Activated CD4-positive, alpha-beta memory T cell treated with anti-CD3 and anti-CD28 coated beads, Interleukin-2, amount 10 ng/mL, durations not matched to agents 7 days and 5 days (primary cell): ENCODE results near the gene SNX19. TPM values are rescaled to one million over a fixed set of nuclear protein-coding genes. Genes with fewer than 3 reads are reported as not detected.
A peak's percentile ranks its signal among the peaks of the same experiment; 100 is the strongest.
"Not testable (repeated sequence)": the region's sequence is repeated elsewhere in the genome, so short reads cannot be mapped to it uniquely, and the experiment has no call there.

Source experiments
- CTCF ChIA-PET: fragments of 350-600 bp; sonication (Branson Sonifier 250); formaldehyde crosslinking; loops from one replicate; lab custom pipeline; 2021; ENCODE audit warnings: antibody characterized with exemption, inconsistent platforms; lab: Charles Lee
- POLR2A ChIA-PET: fragments of 350-600 bp; sonication (Branson Sonifier 250); formaldehyde crosslinking; loops from one replicate; lab custom pipeline; 2021; ENCODE audit warnings: antibody characterized with exemption; lab: Charles Lee
- DNase-seq: peaks from one replicate; pipeline ENCODE4 v3.0.0-alpha.2; 2020
- H3K27ac Mint-ChIP-seq: one replicate; pipeline ENCODE4 v1.8.0; 2021; ENCODE audit warnings: mild to moderate bottlenecking, mixed read lengths
- H3K27me3 Mint-ChIP-seq: one replicate; pipeline ENCODE4 v1.8.0; 2021; ENCODE audit warnings: mixed read lengths
- H3K36me3 Mint-ChIP-seq: one replicate; pipeline ENCODE4 v1.8.0; 2021; ENCODE audit warnings: low read depth, mixed read lengths
- H3K4me1 Mint-ChIP-seq: one replicate; pipeline ENCODE4 v1.8.0; 2021; ENCODE audit warnings: mixed read lengths
- H3K4me3 Mint-ChIP-seq: one replicate; pipeline ENCODE4 v1.8.0; 2021; ENCODE audit warnings: mild to moderate bottlenecking, mixed read lengths
- H3K9me3 Mint-ChIP-seq: one replicate; pipeline ENCODE4 v1.8.0; 2021; ENCODE audit warnings: mixed read lengths
- total RNA-seq, 2 experiments: library from RNA; stranded (reverse); gene quantifications; one replicate each; pipeline ENCODE4 v1.2.3, GENCODE V29; 2021

Gene SNX19
- 10 to 100 TPM; 38.0 to 41.8 TPM for total RNA-seq

- POLR2A ChIA-PET: interaction anchor here (0.6 to 2.2 kb wide), 8 partner anchors 9 to 95 kb away, joined by 3 to 10 read pairs (median 4); no protein-coding TSS in a partner anchor
These were observed at the start of gene SNX19 for GRCh38 chr11:130916238-130916855. Gene SNX19, minus strand, starts transcription at chr11:130916479. Its CDS starts 540 bp downstream, at chr11:130915939.

GRCh38 chr11:130964058-130964792, 47.9 kb upstream of the SNX19 start:
- no peaks in the 10 kb centered on the region for H3K9me3 Mint-ChIP-seq
- H3K27ac Mint-ChIP-seq: no peak overlapping the region
- H3K36me3 Mint-ChIP-seq: no peaks in the 10 kb centered on the region
- H3K27me3 Mint-ChIP-seq: no peaks in the 10 kb centered on the region
- H3K4me3 Mint-ChIP-seq: no peak overlapping the region
- ChIA-PET CTCF (no interaction called here), POLR2A (no interaction called here)
- no peaks in the 10 kb centered on the region for H3K4me1 Mint-ChIP-seq
- DNase-seq: no peak

More at GRCh38 chr11:130916238-130916855, at the start of gene SNX19:
- H3K4me3 Mint-ChIP-seq: peak within 1 kb of the TSS; percentile 80
- H3K4me1 Mint-ChIP-seq: peaks cover 42% of the 10 kb centered on the region
- DNase-seq: peak; percentile 93
- CTCF ChIA-PET: interaction anchor here (0.6 to 3.5 kb wide), 25 partner anchors 9 to 913 kb away, joined by 3 to 69 read pairs (median 5); partner anchors contain the start of gene PRDM10
- no peaks in the 10 kb centered on the region for H3K9me3 Mint-ChIP-seq
- peak within 1 kb of the TSS; percentile 68 for H3K27ac Mint-ChIP-seq
- H3K27me3 Mint-ChIP-seq: peaks cover 10% of the 10 kb centered on the region
- peaks cover 32% of the 10 kb centered on the region for H3K36me3 Mint-ChIP-seq

- DNase-seq: no peak
- H3K4me1 Mint-ChIP-seq: peaks cover 8% of the 10 kb centered on the region
- POLR2A ChIA-PET: no interaction called here
- H3K36me3 Mint-ChIP-seq: no peaks in the 10 kb centered on the region
- peaks cover 4% of the 10 kb centered on the region for H3K27me3 Mint-ChIP-seq
- H3K9me3 Mint-ChIP-seq: no peaks in the 10 kb centered on the region
- no peak overlapping the region for H3K27ac Mint-ChIP-seq
- CTCF ChIA-PET: interaction anchor here (1.4 kb wide), 1 partner anchor 31 kb away, joined by 4 read pairs; the partner anchor contains the start of gene SNX19
- H3K4me3 Mint-ChIP-seq: no peak overlapping the region
These were observed 31.6 kb upstream of the SNX19 start for GRCh38 chr11:130947889-130948288.

- ChIA-PET POLR2A (no interaction called here), CTCF (no interaction called here)
- Mint-ChIP-seq H3K36me3 (no peaks in the 10 kb centered on the region), H3K4me3 (no peak overlapping the region), H3K4me1 (peaks cover 8% of the 10 kb centered on the region), H3K9me3 (no peaks in the 10 kb centered on the region), H3K27ac (no peak overlapping the region), H3K27me3 (peaks cover 4% of the 10 kb centered on the region)
- no peak for DNase-seq
These were observed 31.2 kb upstream of the SNX19 start for GRCh38 chr11:130947481-130947880.

- Mint-ChIP-seq H3K27ac (no peak overlapping the region), H3K27me3 (peaks cover 4% of the 10 kb centered on the region), H3K4me3 (no peak overlapping the region), H3K4me1 (peaks cover 8% of the 10 kb centered on the region), H3K36me3 (no peaks in the 10 kb centered on the region), H3K9me3 (no peaks in the 10 kb centered on the region)
- ChIA-PET POLR2A (no interaction called here), CTCF (no interaction called here)
- DNase-seq: no peak
These were observed 30.8 kb upstream of the SNX19 start for GRCh38 chr11:130947058-130947457.

GRCh38 chr11:130945896-130946295, 29.6 kb upstream of the SNX19 start:
- CTCF ChIA-PET: no interaction called here

GRCh38 chr11:130940706-130941105, 24.4 kb upstream of the SNX19 start:
- no peaks in the 10 kb centered on the region for H3K9me3 Mint-ChIP-seq
- ChIA-PET CTCF (no interaction called here), POLR2A (no interaction called here)
- no peak overlapping the region for H3K27ac Mint-ChIP-seq
- no peak for DNase-seq
- H3K27me3 Mint-ChIP-seq: peaks cover 14% of the 10 kb centered on the region
- no peaks in the 10 kb centered on the region for H3K4me1 Mint-ChIP-seq
- no peaks in the 10 kb centered on the region for H3K36me3 Mint-ChIP-seq
- no peak overlapping the region for H3K4me3 Mint-ChIP-seq

More at GRCh38 chr11:130945896-130946295, 29.6 kb upstream of the SNX19 start:
- Mint-ChIP-seq H3K36me3 (no peaks in the 10 kb centered on the region), H3K9me3 (no peaks in the 10 kb centered on the region), H3K4me3 (no peak overlapping the region), H3K4me1 (peaks cover 8% of the 10 kb centered on the region), H3K27ac (no peak overlapping the region), H3K27me3 (peaks cover 4% of the 10 kb centered on the region)
- POLR2A ChIA-PET: no interaction called here
- no peak for DNase-seq

- Mint-ChIP-seq H3K27ac (no peak overlapping the region), H3K36me3 (no peaks in the 10 kb centered on the region), H3K27me3 (peaks cover 9% of the 10 kb centered on the region), H3K4me1 (no peaks in the 10 kb centered on the region), H3K4me3 (no peak overlapping the region), H3K9me3 (no peaks in the 10 kb centered on the region)
- DNase-seq: no peak
- ChIA-PET CTCF (interaction anchor here (1.0 kb wide), 1 partner anchor 21 kb away, joined by 3 read pairs; the partner anchor contains the start of gene SNX19), POLR2A (no interaction called here)
These were observed 20.8 kb upstream of the SNX19 start for GRCh38 chr11:130937051-130937450.

GRCh38 chr11:130932086-130932712, 15.9 kb upstream of the SNX19 start:
- Mint-ChIP-seq H3K27ac (no peak overlapping the region), H3K27me3 (no peaks in the 10 kb centered on the region), H3K4me1 (no peaks in the 10 kb centered on the region), H3K4me3 (no peak overlapping the region), H3K9me3 (no peaks in the 10 kb centered on the region), H3K36me3 (no peaks in the 10 kb centered on the region)
- ChIA-PET CTCF (no interaction called here), POLR2A (no interaction called here)
- no peak for DNase-seq

GRCh38 chr11:130924750-130925149, 8.5 kb upstream of the SNX19 start:
- Mint-ChIP-seq H3K4me3 (no peak overlapping the region), H3K9me3 (no peaks in the 10 kb centered on the region), H3K4me1 (peaks cover 1% of the 10 kb centered on the region), H3K36me3 (no peaks in the 10 kb centered on the region), H3K27me3 (peaks cover 10% of the 10 kb centered on the region), H3K27ac (no peak overlapping the region)
- DNase-seq: no peak
- ChIA-PET CTCF (interaction anchor here (1.0 kb wide), 1 partner anchor 9 kb away, joined by 6 read pairs; the partner anchor contains the start of gene SNX19), POLR2A (no interaction called here)

- not testable (repeated sequence) for H3K27ac Mint-ChIP-seq, H3K36me3 Mint-ChIP-seq
These were observed 4.3 kb upstream of the SNX19 start for GRCh38 chr11:130920612-130921011.

GRCh38 chr11:130918081-130918480, 1.8 kb upstream of the SNX19 start:
- ChIA-PET POLR2A (interaction anchor here (0.9 kb wide), 1 partner anchor 29 kb away, joined by 3 read pairs; no protein-coding TSS in a partner anchor), CTCF (no interaction called here)
- Mint-ChIP-seq H3K27me3 (peaks cover 13% of the 10 kb centered on the region), H3K27ac (no peak overlapping the region), H3K4me1 (peaks cover 30% of the 10 kb centered on the region), H3K4me3 (no peak overlapping the region), H3K36me3 (peaks cover 17% of the 10 kb centered on the region), H3K9me3 (no peaks in the 10 kb centered on the region)
- DNase-seq: no peak

More at GRCh38 chr11:130920612-130921011, 4.3 kb upstream of the SNX19 start:
- peaks cover 11% of the 10 kb centered on the region for H3K4me1 Mint-ChIP-seq
- H3K27me3 Mint-ChIP-seq: peaks cover 13% of the 10 kb centered on the region
- CTCF ChIA-PET, POLR2A ChIA-PET, H3K9me3 Mint-ChIP-seq, H3K4me3 Mint-ChIP-seq, DNase-seq: not testable (repeated sequence)

GRCh38 chr11:130916910-130917309, 631 bp upstream of the SNX19 start:
- DNase-seq: no peak
- H3K9me3 Mint-ChIP-seq: no peaks in the 10 kb centered on the region
- peaks cover 13% of the 10 kb centered on the region for H3K27me3 Mint-ChIP-seq
- H3K4me3 Mint-ChIP-seq: peak overlapping the region; percentile 80
- no peak overlapping the region for H3K27ac Mint-ChIP-seq
- H3K36me3 Mint-ChIP-seq: peaks cover 26% of the 10 kb centered on the region
- peaks cover 39% of the 10 kb centered on the region for H3K4me1 Mint-ChIP-seq
- POLR2A ChIA-PET: interaction anchor here (0.6 to 2.2 kb wide), 6 partner anchors 9 to 26 kb away, joined by 3 to 10 read pairs (median 4); no protein-coding TSS in a partner anchor
- CTCF ChIA-PET: interaction anchor here (0.8 to 3.5 kb wide), 18 partner anchors 9 to 914 kb away, joined by 3 to 69 read pairs (median 6); partner anchors contain the start of gene PRDM10
